ENCODE results near the gene ABCG5. TPM values are rescaled to one million over a fixed set of nuclear protein-coding genes. Genes with fewer than 3 reads are reported as not detected.
A peak's percentile ranks its signal among the peaks of the same experiment; 100 is the strongest.

Gene ABCG5
- total RNA-seq, 1 donor from 2014 or later: not detected

- no peaks in the 10 kb centered on the region for H3K36me3 Mint-ChIP-seq
- H3K27ac Mint-ChIP-seq: no peak overlapping the region
- TF ChIP-seq CTCF (IDR thresholded peaks at IDR 0.05; ENCODE audit: unreplicated experiment): no peak
- no peaks in the 10 kb centered on the region for H3K9me3 Mint-ChIP-seq
- peaks cover 6% of the 10 kb centered on the region for H3K27me3 Mint-ChIP-seq (ENCODE audit: low read depth)
- H3K4me1 Mint-ChIP-seq: no peaks in the 10 kb centered on the region
- DNase-seq (ENCODE audit: low spot score in 2 of 2, unreplicated experiment in 2 of 2): no peak
- no peak overlapping the region for H3K4me3 Mint-ChIP-seq
Observed at GRCh38 chr2:43832457-43832856, 6.2 kb downstream of the ABCG5 start.

- no peak overlapping the region for H3K27ac Mint-ChIP-seq
- no peak for TF ChIP-seq CTCF (IDR thresholded peaks at IDR 0.05; ENCODE audit: unreplicated experiment)
- peak overlapping the region; percentile 3 for H3K4me3 Mint-ChIP-seq
- no peaks in the 10 kb centered on the region for H3K36me3 Mint-ChIP-seq
- H3K9me3 Mint-ChIP-seq: no peaks in the 10 kb centered on the region
- H3K4me1 Mint-ChIP-seq: no peaks in the 10 kb centered on the region
- DNase-seq (ENCODE audit: low spot score in 2 of 2, unreplicated experiment in 2 of 2): no peak
- H3K27me3 Mint-ChIP-seq (ENCODE audit: low read depth): peaks cover 6% of the 10 kb centered on the region
Observed at GRCh38 chr2:43831543-43832294, 6.9 kb downstream of the ABCG5 start.

- DNase-seq (ENCODE audit: low spot score in 2 of 2, unreplicated experiment in 2 of 2): no peak
- no peaks in the 10 kb centered on the region for H3K9me3 Mint-ChIP-seq
- no peak overlapping the region for H3K27ac Mint-ChIP-seq
- H3K4me1 Mint-ChIP-seq: no peaks in the 10 kb centered on the region
- H3K36me3 Mint-ChIP-seq: no peaks in the 10 kb centered on the region
- no peak for TF ChIP-seq CTCF (IDR thresholded peaks at IDR 0.05; ENCODE audit: unreplicated experiment)
- H3K4me3 Mint-ChIP-seq: no peak overlapping the region
- peaks cover 32% of the 10 kb centered on the region for H3K27me3 Mint-ChIP-seq (ENCODE audit: low read depth)
Observed at GRCh38 chr2:43826305-43827250, 12.1 kb downstream of the ABCG5 start.

- no peak for TF ChIP-seq CTCF (IDR thresholded peaks at IDR 0.05; ENCODE audit: unreplicated experiment)
- H3K27me3 Mint-ChIP-seq (ENCODE audit: low read depth): peaks cover 36% of the 10 kb centered on the region
- H3K36me3 Mint-ChIP-seq: no peaks in the 10 kb centered on the region
- no peak for DNase-seq (ENCODE audit: low spot score in 2 of 2, unreplicated experiment in 2 of 2)
- H3K9me3 Mint-ChIP-seq: peaks cover 2% of the 10 kb centered on the region
- no peaks in the 10 kb centered on the region for H3K4me1 Mint-ChIP-seq
- H3K27ac Mint-ChIP-seq: no peak overlapping the region
- no peak overlapping the region for H3K4me3 Mint-ChIP-seq
Observed at GRCh38 chr2:43825841-43826240, 12.8 kb downstream of the ABCG5 start.

GRCh38 chr2:43824951-43825493 is 13.6 kb downstream of the ABCG5 start:
- no peak for DNase-seq (ENCODE audit: low spot score in 2 of 2, unreplicated experiment in 2 of 2)
- no peak for TF ChIP-seq CTCF (IDR thresholded peaks at IDR 0.05; ENCODE audit: unreplicated experiment)
- Mint-ChIP-seq H3K9me3 (peaks cover 3% of the 10 kb centered on the region), H3K4me3 (no peak overlapping the region), H3K27me3 (ENCODE audit: low read depth) (peaks cover 36% of the 10 kb centered on the region), H3K27ac (no peak overlapping the region), H3K4me1 (no peaks in the 10 kb centered on the region), H3K36me3 (no peaks in the 10 kb centered on the region)
